Stimulated activated CD8-positive, alpha-beta memory T cell treated with anti-CD3 and anti-CD28 coated beads, Interleukin-12 subunit alpha, Interleukin-12 subunit beta, amount 100 ng/mL, for 4 hours (primary cell): Measurements from ENCODE around the gene TRPM2.

Source experiments
- DNase-seq: peaks from one replicate; pipeline ENCODE4 v3.0.0-alpha.2; 2020; ENCODE audit warnings: low read depth

The TRPM2 gene

GRCh38 chr21:44322621-44323325, 30.6 kb upstream of the TRPM2 start:
- DNase-seq: no peak

- DNase-seq: no peak
These were observed 29.8 kb upstream of the TRPM2 start for GRCh38 chr21:44323591-44323990.

DNA sequence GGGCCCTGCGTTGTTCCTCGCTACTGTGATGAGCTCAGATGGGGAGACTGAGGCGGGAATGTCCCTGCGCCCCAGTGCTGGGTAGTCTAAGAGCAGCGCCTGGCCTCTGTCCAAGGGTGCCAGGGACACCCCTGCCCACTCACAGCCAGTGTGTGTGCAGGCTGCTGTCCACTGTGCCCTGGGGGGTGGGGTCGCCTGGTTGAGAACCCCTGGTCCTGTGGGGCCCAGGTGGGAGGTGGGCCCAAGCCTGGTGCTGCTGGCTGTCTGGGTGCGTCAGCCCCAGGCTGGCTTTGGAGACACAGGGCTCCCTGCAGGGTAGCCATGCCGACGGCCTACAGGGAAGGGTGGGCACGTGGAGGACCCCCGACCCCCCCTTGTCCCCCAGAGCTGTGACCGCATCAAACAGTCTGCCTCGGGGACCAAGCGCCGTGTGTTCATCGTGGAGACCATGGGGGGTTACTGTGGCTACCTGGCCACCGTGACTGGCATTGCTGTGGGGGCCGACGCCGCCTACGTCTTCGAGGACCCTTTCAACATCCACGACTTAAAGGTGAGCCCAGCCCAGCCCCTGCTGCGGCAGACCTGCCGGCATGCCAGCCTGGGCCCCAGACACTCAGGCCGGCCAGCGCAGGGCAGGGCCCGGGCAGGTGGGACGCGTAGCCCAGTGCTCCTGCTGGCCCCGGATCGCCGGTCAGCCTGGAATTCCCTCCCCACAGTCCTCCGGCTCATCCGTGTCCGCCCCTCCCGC, 29.1 kb upstream of the TRPM2 start:
- DNase-seq: no peak

DNA sequence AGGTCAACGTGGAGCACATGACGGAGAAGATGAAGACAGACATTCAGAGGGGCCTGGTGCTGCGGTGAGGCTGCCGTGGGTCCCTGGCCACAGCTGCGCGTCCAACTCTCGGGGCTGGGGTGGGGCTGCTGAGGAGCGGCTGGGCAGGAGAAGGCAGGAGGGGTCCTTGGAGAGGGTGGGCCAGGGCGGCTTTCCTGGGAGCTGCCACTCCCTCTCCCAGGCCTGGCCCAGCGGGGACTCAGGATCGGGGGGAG, 28.6 kb upstream of the TRPM2 start:
- no peak for DNase-seq

- no peak for DNase-seq
These were observed 27.8 kb upstream of the TRPM2 start for GRCh38 chr21:44325386-44326271.

- no peak for DNase-seq
These were observed 27.2 kb upstream of the TRPM2 start for GRCh38 chr21:44326272-44326647.

DNA sequence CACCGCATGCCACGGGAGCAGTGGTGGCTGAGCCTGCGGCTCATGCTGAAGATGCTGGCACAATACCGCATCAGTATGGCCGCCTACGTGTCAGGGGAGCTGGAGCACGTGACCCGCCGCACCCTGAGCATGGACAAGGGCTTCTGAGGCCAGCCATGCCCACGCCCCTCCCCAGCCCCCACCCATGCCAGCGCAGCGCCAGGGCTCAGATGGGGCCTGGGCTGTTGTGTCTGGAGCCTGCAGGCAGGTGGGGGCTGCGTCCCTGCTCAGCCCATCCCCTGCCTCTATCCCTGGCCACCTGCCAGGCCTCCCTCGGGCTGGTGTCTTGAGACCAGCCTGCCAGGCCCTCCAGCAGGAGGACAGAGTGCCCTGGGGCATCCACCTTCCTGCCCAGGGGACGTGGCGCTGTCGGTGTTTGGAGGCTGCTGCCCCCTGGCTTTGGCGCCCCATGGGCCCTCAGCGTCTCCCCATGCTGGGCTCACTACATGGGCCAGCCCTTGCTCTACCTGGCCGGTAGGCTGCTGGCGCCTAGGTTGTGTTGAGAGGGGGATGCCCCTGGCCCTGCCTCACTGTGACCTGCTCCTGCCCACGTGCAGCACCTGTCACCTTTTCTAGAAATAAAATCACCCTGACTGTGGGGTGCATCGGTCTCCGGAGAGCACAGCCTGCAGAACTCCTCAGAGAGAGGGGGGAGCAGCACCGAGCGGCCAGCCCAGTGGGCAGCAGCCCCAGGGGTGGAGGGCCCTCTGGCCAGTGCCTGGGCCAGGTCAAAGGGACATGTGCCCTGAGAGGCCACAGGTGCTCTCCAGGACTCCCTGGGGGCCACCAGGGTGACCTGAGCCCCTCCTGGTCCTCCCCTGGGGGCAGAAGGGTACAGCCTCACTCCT, 26.5 kb upstream of the TRPM2 start:
- DNase-seq: no peak

DNA sequence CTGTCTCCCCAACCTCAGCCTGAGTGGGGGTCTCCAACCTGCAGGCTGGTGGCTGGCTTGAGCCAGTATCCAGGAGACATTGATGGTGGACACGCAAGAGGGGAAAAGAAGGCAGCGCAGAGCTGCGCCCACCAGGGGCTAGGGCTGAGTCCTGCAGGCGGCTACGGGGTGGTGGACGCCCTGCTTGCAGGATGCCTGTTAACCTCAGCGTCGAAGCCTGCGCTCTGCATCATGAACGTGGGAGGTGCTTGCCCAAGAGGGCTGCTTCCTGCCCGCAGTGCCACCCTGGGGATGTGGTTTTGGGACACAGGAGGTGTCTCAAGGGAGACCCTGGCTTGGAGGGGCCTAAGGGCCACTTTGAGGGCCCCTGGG, 25.8 kb upstream of the TRPM2 start:
- no peak for DNase-seq

DNA sequence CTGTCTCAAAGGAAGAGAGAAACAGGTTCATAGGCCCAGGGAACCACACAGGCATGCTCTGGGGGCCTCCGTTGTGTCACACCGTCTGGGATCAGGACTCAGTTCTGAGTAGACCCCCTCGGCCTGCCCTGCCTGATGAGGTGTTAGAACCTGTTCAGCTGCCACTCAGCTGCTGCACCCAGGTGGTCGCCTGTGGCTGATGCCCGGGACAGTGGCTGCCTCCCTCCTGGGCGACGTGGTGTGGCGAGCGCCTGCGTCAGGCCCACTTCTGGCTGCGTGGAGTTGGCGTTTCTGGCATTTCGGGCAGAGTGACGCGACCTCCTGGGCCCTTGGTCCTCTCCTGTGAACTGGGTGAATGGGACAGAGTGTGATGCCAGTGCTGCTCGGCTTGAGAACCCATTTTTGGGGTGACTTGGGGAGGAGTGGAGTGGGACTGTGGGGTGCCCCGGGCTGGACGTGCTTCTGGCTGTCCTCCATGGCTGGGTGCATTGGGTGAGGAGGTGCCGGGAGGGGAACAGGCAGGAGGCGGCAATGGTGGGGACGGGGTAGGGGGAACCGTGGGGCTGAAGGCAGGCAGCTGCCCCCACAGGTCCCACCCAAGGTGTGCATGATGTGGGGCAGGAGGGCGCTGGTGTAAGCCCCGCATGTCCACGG, 25.1 kb upstream of the TRPM2 start:
- no peak for DNase-seq

GRCh38 chr21:44329086-44329889, 24.1 kb upstream of the TRPM2 start:
- no peak for DNase-seq

- DNase-seq: no peak
These were observed 23.3 kb upstream of the TRPM2 start for GRCh38 chr21:44329971-44330681.

DNA sequence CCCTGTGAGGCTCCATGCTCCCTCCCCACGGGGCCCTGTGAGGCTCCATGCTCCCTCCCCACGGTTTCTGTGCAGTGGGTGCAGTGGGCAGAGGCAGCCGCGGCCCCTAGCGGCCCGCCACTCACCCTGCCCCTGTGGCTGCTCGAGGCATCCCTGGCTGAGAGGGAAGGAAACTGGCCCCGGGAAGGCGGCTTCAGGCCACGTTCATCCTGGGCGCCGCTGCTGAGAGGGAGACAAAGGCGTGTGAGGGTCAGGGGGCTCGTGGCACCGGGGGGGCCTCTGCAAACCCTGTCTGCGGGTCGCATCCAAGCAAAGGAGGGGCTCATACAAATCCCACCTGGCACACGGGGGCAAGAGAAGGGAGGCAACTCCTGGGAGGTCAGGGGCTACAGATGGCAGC, 22.7 kb upstream of the TRPM2 start:
- no peak for DNase-seq

GRCh38 chr21:44331209-44331608, 22.2 kb upstream of the TRPM2 start:
- no peak for DNase-seq

GRCh38 chr21:44331650-44332307, 21.6 kb upstream of the TRPM2 start:
- DNase-seq: no peak

DNA sequence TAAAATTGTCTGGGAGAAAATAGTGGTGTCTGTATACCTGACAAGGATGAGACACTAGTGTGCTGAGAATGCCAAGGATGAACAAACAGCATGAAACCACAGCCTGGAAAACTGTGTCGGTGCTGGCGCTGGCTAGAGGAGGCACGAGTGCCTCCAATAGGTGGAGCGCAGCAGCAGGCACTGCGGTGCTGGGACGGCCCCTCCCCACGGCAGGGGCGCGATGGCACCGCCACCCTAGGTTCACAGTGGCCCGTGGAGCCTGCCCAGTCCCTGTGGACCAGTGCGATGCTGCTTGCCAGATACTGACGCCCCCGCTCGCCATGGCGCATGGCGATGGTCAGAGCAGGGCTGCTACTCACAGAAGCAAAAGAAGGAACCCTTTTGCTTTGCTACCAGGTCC, 21.0 kb upstream of the TRPM2 start:
- no peak for DNase-seq

- DNase-seq: no peak
These were observed 20.5 kb upstream of the TRPM2 start for GRCh38 chr21:44332965-44333364.

DNA sequence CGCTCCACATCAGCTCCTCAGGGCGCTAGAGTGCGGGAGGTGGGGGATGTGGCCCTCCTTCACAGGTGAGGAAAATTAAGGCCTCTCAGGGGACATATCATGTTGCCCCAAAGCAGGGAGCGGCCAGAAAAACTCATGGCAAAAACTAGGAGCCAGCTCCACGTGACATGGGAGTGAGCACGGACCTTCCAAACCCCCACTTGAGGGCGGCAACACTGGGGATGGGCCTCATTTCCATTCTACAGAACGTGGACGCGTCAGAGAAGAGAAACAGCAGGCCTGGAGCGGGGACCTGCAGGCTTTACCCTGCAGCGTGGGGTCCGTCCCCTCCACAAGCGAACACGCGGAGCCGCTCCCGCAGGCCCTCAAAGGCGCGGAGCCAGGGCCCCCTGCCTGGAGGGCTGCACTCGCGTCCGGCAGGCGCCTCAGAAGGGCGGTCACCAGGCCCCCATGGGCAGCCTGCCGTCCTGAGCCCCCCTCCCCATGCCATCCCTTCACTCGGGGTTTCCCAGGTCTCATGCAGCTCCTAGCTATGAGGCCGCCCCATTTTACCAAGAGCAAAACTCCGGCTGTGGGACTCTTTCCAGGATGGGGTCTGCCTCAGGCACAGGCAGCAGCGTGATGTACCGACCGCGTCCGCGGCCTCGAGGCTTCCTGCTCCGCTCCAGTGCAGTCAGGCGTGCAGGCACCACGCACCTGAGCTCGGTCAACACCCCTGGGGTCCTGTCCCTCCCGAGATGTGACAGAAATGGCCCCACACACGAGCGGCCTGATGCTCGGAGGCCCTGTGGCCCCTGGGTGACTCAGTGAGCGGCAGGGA, 19.7 kb upstream of the TRPM2 start:
- DNase-seq: no peak

DNA sequence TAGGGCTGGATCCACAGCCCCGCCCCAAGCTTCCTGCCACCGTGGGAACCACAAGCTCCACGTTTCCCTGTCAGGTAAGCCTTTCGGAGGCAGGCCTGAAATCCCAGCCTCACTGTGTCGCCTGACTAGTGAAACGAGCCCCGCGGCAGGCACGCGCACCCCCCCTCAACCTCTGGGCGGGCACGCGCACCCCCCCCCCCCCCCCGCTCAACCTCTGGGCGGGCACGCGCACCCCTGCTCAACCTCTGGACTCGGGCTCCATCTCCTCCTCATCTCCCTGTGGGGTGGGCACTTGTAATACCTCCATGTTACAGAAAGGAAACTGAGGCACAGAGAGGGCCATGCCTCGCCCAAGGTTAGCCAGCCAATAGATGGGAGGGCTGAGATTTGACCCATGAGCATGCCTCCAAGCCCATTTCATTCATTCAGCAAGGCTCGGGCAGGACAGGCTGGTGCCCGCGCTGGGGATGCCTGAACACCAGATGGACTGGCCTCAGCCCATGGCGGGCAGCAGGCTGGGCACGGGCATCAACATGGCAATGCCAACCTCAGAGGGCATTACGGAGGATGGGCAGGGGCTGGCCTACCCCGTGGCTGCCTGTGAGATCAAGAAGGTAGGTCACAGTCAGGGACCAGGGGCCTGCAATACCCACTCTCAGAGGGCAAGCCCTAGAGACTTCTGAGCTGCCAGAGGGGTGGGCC, 18.9 kb upstream of the TRPM2 start:
- no peak for DNase-seq
